Thyroid gland (tissue), 4 donors: ENCODE data around the gene TWF2. TPM values are rescaled to one million over a fixed set of nuclear protein-coding genes. Genes with fewer than 3 reads are reported as not detected.
A peak's percentile ranks its signal among the peaks of the same experiment; 100 is the strongest.

ENCODE experiments used
- DNase-seq, 2 donors: peaks; one replicate each; pipeline ENCODE4 v3.0.0-alpha.2; 2019
- H3K27ac ChIP-seq, 3 donors: fragments of 200-600 bp; sonication (generic); 1 replicate in 2 of 3; 2 replicates in 1 of 3; pipeline ENCODE4 v1.5.1; 2016 to 2019; ENCODE audit warnings: mild to moderate bottlenecking in 1 of 3, moderate library complexity in 1 of 3
- H3K27me3 ChIP-seq: fragments of 200-600 bp; sonication (generic); one replicate; pipeline ENCODE4 v1.5.1; 2019
- H3K36me3 ChIP-seq, 2 donors: fragments of 200-600 bp; sonication (generic); one replicate each; pipeline ENCODE4 v1.5.1; 2016 to 2019
- H3K4me1 ChIP-seq, 2 donors: fragments of 200-600 bp; sonication (generic); one replicate each; pipeline ENCODE4 v1.5.1; 2017 to 2019
- H3K4me3 ChIP-seq, 3 donors: fragments of 200-600 bp; sonication (generic); replicated peaks in 1 of 3; 1 replicate in 2 of 3; 2 replicates in 1 of 3; pipeline ENCODE4 v1.5.1; 2016; ENCODE audit warnings: mild to moderate bottlenecking in 1 of 3
- H3K9me3 ChIP-seq: fragments of 200-600 bp; sonication (generic); one replicate; pipeline ENCODE4 v1.5.1; 2017
- CTCF ChIP-seq, 6 experiments: fragments of 200-600 bp in 3 of 6; fragments of 450-650 bp in 3 of 6; sonication (generic) in 3 of 6; IDR thresholded peaks; one replicate each; pipeline ENCODE4 v1.5.1; 2016 to 2019; ENCODE audit warnings: antibody characterized with exemption in 6 of 6, mild to moderate bottlenecking in 2 of 6, inconsistent platforms in 1 of 6, moderate library complexity in 1 of 6
- POLR2A ChIP-seq, 2 donors: fragments of 450-650 bp; IDR thresholded peaks; one replicate each; pipeline ENCODE4 v1.6.1; 2017; ENCODE audit warnings: antibody characterized with exemption in 2 of 2, mild to moderate bottlenecking in 2 of 2, moderate library complexity in 1 of 2
- WGBS, 2 donors: methylation state at CpG; one replicate each; pipeline ENCODE4 v1.1.5; 2017; 5-methylcytosine and 5-hydroxymethylcytosine counted together
- intact Hi-C: fragments of 100-400 bp; cut with DNase I; formaldehyde crosslinking; loops from one replicate; pipeline ENCODE4 v1.15.1; 2023
- total RNA-seq, 4 donors: library from RNA; depleted of rRNA; stranded (reverse); fragments of >200 nt; gene quantifications; one replicate each; pipeline ENCODE4 v1.2.3, GENCODE V29; 2016

The TWF2 gene
- total RNA-seq, 4 donors from 2014 or later: 28.3 to 61.1 (median 50.4) TPM

- no peaks in the 10 kb centered on the region for H3K36me3 ChIP-seq
- TF ChIP-seq POLR2A (IDR thresholded peaks at IDR 0.05): no peak
- no peak for TF ChIP-seq CTCF (IDR thresholded peaks at IDR 0.05)
- no peaks in the 10 kb centered on the region for H3K27me3 ChIP-seq
- peak overlapping the region; percentile 68 to 90 (median 84) for H3K27ac ChIP-seq
- WGBS, 2 donors: 83 to 88% methylated on average over 6 of the region's 6 CpGs
- H3K9me3 ChIP-seq: no peaks in the 10 kb centered on the region
- intact Hi-C loops: loop anchor here (5.0 to 10.0 kb wide), 3 partner anchors 40 to 168 kb away; partner anchors contain the start of gene WDR82
- DNase-seq: no peak
- H3K4me1 ChIP-seq: peaks cover 24 to 37% of the 10 kb centered on the region in 2 donors
- H3K4me3 ChIP-seq: no peak overlapping the region
Observed at GRCh38 chr3:52237006-52237656, 1.8 kb downstream of the TWF2 start.

GRCh38 chr3:52236424-52236886 is 2.5 kb downstream of the TWF2 start:
- no peaks in the 10 kb centered on the region for H3K27me3 ChIP-seq
- H3K4me3 ChIP-seq: no peak overlapping the region
- H3K36me3 ChIP-seq: peaks cover 0 to under 1% of the 10 kb centered on the region in 2 donors
- no peak for DNase-seq
- H3K9me3 ChIP-seq: no peaks in the 10 kb centered on the region
- 83 to 87% methylated on average over 1 to 5 of the region's 5 CpGs for WGBS, 2 donors
- H3K27ac ChIP-seq: peak overlapping the region in 2 of 3 donors; percentile 68 to 84
- H3K4me1 ChIP-seq: peaks cover 24 to 37% of the 10 kb centered on the region in 2 donors
- TF ChIP-seq CTCF (IDR thresholded peaks at IDR 0.05): no peak
- no peak for TF ChIP-seq POLR2A (IDR thresholded peaks at IDR 0.05)
- intact Hi-C loops: loop anchor here (5.0 to 10.0 kb wide), 3 partner anchors 41 to 168 kb away; partner anchors contain the start of gene WDR82

GRCh38 chr3:52234516-52235447 is 4.2 kb downstream of the TWF2 start:
- Histone ChIP-seq H3K4me3 (no peak overlapping the region), H3K36me3 (peaks cover 16 to 17% of the 10 kb centered on the region in 2 donors), H3K4me1 (peaks cover 21 to 26% of the 10 kb centered on the region in 2 donors), H3K9me3 (no peaks in the 10 kb centered on the region), H3K27me3 (no peaks in the 10 kb centered on the region), H3K27ac (no peak overlapping the region)
- intact Hi-C loops: loop anchor here (5.0 to 10.0 kb wide), 4 partner anchors 43 to 170 kb away; partner anchors contain the start of gene WDR82
- no peak for DNase-seq
- 84 to 92% methylated on average over 12 of the region's 15 CpGs for WGBS, 2 donors
- TF ChIP-seq POLR2A (IDR thresholded peaks at IDR 0.05) (no peak), CTCF (IDR thresholded peaks at IDR 0.05) (no peak)

GRCh38 chr3:52233968-52234367 is 5.0 kb downstream of the TWF2 start:
- Histone ChIP-seq H3K9me3 (no peaks in the 10 kb centered on the region), H3K36me3 (peaks cover 23 to 25% of the 10 kb centered on the region in 2 donors), H3K27ac (no peak overlapping the region), H3K4me3 (no peak overlapping the region), H3K4me1 (peaks cover 20 to 23% of the 10 kb centered on the region in 2 donors), H3K27me3 (no peaks in the 10 kb centered on the region)
- intact Hi-C loops: loop anchor here (5.0 to 10.0 kb wide), 2 partner anchors 108 to 171 kb away; no protein-coding TSS in a partner anchor
- no peak for TF ChIP-seq CTCF (IDR thresholded peaks at IDR 0.05)
- TF ChIP-seq POLR2A (IDR thresholded peaks at IDR 0.05): no peak
- WGBS, 2 donors: 82 to 90% methylated on average over 3 of the region's 3 CpGs
- no peak for DNase-seq
